Stimulated activated CD4-positive, alpha-beta T cell treated with anti-CD3 and anti-CD28 coated beads, TNF-alpha, amount 100 ng/mL, for 1 hour (primary cell): ENCODE results near the gene CHMP4B.
A peak's percentile ranks its signal among the peaks of the same experiment; 100 is the strongest.
"Not testable (repeated sequence)": the region's sequence is repeated elsewhere in the genome, so short reads cannot be mapped to it uniquely, and the experiment has no call there.

ENCODE experiments used
- DNase-seq, 3 donors: peaks; one replicate each; pipeline ENCODE4 v3.0.0-alpha.2; 2020; ENCODE audit warnings: low read depth in 3 of 3, low spot score in 1 of 3

CHMP4B gene

GRCh38 chr20:33789109-33789857 is 21.9 kb upstream of the CHMP4B start:
- DNase-seq, result no peak

GRCh38 chr20:33789858-33790182 is 21.3 kb upstream of the CHMP4B start:
- no peak for DNase-seq

DNA sequence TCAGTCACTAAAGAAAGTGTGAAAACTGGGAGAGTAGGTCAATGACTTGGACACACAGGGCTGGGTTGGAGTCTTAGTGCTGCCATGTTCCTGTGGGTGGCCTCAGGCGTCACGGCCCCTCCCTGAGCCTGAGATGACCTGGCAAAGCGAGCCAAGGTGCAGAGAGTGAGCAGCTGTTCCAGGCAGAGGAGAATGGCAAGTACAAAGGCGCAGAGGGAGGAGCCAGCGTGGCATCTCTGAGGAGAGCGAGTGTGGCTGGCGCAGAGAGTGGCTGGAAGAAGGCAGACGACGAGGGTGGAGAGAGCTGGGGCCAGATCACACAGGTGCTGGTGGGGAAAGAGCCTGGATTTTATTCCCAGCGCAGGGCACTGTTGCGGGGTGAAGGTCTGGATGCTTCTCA is 20.6 kb upstream of the CHMP4B start:
- no peak for DNase-seq

DNA sequence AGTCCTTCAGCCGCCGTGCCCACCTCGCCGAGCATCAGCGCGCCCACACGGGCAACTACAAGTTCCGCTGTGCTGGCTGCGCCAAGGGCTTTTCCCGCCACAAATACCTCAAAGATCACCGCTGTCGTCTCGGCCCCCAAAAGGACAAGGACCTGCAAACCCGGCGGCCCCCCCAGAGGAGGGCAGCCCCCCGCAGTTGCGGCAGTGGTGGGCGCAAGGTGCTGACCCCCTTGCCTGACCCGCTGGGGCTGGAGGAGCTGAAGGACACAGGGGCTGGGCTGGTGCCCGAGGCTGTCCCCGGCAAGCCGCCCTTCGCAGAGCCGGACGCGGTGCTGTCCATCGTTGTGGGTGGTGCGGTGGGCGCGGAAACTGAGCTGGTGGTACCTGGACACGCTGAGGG is 20.1 kb upstream of the CHMP4B start:
- no peak for DNase-seq

DNA sequence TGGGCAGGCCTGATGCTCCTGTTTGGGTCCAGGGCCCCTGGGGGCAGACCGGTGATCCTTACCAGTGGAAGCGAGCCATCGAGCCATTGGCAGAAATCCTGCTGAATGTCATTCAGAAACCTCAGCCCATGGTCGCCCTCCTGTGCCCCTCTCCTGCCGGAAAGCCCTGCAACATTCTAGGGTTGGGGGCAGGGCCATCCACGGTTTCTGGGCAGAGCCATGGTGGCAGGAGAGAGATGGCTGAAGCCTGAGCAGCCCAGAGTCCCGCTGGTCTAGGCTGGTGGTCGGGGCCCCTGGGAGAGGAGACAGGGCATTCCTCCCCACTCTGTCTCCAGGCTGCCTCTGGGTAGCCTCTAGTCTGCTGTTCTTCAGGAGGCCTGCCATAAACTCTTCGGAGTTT is 19.6 kb upstream of the CHMP4B start:
- DNase-seq, result no peak

- peak in 1 of 3 donors; percentile 45 for DNase-seq
Observed at GRCh38 chr20:33791959-33792597, 19.1 kb upstream of the CHMP4B start.

DNA sequence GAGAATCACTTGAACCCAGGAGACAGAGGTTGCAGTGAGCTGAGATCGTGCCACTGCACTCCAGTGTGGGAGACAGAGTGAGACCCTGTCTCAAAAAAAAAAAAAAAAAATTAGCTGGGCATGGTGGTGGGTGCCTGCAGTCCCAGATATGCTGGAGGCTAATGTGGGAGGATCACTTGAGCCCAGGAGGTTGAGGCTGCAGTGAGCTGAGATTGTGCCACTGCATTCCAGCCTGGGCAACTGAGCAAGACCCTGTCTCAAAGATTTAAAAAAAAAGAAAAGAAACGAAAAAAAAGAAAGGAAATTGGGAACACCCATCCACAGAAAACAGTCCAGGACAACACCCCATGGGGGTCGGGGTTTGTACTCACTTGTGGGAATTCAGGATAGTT is 18.6 kb upstream of the CHMP4B start:
- DNase-seq, result not testable (repeated sequence)

DNA sequence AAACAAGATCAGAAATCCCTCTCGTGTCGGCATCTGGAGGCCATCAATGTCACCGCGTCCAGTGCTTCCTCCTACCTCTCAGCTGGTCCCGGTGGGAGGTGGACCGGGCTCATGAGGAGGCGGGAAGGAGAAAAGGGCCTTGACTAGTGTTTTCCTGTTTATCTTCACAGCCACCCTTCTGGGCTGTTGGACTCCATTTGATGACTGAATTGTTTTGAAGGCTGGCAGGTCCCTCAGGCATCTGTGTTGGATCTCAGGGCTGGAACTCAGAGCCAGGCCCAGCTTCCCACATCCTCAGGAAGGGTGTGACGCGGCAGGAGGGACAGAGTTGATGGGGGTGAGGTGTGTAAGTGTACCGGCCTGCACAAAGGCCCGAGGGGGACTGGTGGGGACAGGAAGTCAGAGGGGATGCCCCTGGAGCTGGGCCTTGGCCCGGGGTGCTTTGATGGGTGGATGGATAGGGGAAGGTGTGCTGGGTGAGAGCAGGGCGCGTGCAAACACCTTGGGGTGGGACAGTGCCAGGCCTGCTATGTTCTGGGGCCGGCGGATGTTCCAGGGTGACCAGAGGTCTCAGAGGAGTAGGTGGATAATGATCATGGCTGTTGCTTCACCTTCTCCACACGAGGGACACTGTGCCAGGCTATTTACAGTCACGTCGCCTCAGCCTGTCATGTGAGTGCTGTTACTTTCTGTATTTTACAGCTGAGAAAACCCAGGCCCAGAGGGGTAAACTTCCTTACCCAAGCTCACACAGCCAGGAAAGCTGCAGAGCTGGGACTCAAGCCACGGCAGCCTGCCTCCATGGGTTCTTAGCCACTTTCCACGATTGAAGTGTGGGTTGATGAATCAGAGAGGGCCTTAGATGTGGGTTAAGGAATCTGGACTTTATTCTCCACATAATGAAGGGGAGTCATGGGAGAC is 17.9 kb upstream of the CHMP4B start:
- DNase-seq, result no peak

- no peak for DNase-seq
Observed at GRCh38 chr20:33796263-33796906, 14.8 kb upstream of the CHMP4B start.

DNA sequence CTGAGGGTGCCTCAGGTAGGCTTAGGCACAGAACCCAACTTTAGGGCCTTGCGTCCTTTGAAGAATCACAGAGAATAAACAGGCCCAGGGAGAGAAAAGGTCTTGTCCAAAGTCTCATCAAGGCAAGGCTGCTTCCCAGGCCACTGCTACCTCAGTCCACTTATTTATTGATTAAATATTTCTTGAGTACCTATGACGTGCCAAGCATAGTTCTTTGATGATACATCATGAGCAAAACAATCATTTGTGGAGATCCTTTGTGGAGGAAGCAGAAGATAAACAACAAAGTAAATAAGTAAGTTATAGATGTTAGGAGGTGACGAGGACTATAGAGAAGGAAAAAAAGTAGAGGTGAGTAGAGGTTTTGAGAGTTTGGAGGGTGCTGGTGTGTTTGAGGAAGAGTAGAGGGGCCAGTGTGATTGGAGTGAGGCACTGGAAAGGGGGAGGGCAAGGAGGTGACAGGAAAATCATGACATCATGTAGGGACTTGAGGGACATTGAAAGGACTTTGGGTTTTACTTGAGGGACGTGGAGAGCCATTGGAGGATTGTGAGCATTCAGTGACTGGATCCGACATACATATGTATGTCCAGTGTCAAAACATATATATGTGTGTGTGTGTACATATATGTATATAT is 14.1 kb upstream of the CHMP4B start:
- DNase-seq, result no peak

- no peak for DNase-seq
Observed at GRCh38 chr20:33798444-33798843, 12.7 kb upstream of the CHMP4B start.

DNA sequence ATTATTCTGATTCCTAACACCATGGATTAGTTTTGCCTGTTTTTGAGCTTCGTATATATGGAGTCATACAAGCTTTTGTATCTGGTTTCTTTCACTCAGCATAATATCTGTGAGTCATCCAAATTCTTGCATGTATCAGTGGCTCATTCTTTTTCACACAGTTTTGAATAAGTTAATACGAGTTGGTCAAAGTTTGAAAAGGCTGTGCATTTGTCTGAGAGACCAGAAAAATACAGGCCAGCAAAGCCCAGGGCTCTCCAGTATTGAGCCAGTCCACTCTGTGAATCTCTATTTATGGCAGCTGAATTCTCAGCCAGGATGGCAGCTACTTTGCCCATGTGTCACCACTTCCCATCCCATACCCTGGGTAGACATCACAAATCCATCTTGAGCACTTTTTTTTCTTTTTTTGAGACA is 7.2 kb upstream of the CHMP4B start:
- no peak for DNase-seq

GRCh38 chr20:33808388-33808787 is 2.8 kb upstream of the CHMP4B start:
- no peak for DNase-seq

GRCh38 chr20:33810259-33810658 is 889 bp upstream of the CHMP4B start:
- no peak for DNase-seq

- DNase-seq, result no peak
Observed at GRCh38 chr20:33811776-33812151, 616 bp downstream of the CHMP4B start.

DNA sequence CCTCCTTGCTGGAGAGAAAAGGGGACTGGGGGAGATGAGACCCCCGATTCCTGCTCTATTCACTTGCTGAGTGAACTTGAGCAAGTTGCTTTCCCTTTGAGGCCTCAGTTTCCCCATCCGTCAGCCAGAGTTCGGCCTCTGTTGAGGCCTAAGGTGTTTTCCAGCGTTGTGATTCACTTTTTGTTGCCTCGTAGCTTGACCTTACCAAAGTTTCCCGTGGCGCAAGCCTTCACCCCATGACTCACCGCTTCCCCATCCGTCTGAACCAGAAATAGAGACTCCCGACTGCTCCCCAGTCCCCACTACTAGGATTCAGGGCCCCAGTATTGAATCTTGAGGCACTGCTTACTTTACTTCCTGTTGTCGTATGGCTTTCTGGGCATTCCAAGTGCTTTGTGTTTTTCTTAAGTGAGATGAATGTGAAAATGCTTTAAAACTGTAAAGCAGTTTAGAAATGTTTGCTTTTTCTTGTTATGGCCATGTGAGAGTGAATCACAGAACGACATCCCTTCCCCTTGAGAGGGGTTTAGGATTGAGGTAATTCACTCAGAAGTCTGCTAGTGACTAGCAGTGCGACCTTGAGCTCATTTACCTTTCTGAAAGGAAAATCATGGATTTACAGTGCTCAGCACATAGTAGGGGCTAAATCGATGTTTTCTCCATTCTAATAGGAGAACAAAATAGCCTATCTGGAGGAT is 1.2 kb downstream of the CHMP4B start:
- peak in 1 of 3 donors; percentile 4 for DNase-seq

DNA sequence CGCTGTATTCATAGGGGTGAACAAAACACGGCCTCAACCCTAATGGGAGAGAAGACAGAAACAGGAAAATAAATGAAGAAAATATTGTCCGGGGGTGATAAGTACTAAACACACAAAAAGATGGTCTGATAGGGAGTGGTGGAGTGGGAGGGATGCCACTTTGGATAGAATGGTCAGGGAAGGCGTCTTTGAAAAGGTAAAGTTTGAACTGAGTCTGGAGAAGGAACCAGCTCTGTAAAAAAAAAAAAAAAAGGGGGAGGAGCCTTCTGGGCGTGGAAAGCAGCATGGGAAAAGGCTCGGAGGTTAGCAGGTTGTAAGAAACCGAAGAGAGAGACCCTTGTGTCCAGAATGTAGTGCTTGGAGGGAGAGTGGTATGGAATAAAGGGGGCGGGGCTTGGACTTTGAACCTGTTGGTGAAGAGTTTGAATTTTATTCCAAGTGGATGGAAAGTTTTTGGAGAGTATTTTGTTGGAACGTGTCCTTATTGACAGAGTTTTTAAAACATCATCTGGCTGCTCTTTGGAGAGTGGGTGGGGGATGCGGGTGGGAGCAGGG is 1.8 kb downstream of the CHMP4B start:
- DNase-seq, result no peak

DNA sequence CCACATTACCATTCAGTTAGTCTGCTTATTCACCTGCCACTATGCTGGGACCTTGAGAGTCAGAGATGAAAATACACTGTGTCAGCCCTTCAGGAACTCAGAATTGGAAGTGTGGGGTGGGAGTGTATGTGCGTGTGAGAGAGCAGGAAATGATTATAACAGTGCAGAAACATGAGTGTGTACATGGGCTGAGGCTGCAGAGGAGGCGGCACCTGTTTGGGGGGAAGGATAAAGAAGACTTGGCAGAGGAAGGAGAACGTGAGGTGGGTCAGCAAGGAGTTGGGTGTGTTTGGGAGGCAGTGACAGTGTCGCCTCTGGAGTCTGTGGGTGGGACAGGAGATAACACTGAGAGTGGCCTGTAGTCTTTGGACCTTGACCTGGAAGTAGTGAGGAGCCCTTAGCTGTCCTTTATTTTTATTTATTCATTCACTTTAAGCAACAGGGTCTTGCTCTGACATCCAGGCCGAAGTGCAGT is 3.1 kb downstream of the CHMP4B start:
- DNase-seq, result no peak

- no peak for DNase-seq
Observed at GRCh38 chr20:33815671-33816070, 4.5 kb downstream of the CHMP4B start.

DNA sequence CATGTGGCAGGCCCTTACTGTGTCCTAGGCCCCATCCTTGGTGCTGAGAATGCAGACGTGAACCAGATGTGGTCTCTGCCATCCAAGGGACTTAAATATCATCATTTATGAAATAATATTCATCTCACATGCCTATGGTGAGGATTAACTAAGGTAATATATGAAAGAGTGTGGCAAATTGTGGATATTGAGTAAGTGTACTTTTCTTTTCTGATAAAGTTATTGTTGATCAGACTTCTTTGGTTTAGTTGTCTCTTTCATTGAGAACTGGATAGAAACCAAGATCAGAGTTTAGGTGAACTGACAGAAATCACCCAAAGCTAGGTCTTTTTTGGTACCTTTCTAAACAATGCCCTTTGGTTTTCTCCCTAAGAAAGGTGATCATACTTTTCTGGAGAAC is 5.0 kb downstream of the CHMP4B start:
- DNase-seq, result no peak
